Measurements from ENCODE around the gene MAP2K5.

MAP2K5 gene

DNA sequence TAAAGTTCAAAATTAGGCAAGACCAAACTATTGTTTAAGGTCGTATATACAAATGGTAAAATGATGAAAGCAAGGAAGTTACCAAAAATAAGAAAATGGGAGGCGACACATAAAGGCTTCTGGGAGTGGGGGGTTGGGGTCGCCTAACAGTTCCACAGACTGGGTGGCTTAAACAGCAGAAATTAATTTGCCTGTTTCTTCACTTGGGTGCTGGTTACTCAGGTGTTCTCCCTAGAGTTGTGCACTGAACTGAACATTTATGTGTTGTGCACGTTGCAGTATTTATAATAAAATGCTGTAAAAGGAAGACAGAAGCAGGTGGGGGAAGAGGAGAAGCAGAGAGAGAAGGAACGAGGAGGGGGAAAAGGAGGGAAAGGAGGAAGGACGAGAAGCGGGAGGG lies 307.8 kb downstream of the MAP2K5 start:
- ChIA-PET POLR2A (ENCODE audit: low non-redundant PET) (no interaction called here), CTCF (interaction anchor here (0.7 to 1.0 kb wide), 2 partner anchors 12 to 13 kb away, joined by 3 read pairs; no protein-coding TSS in a partner anchor)
- DNase-seq (ENCODE audit: low spot score), result no peak
- no peak overlapping the region for H3K27ac ChIP-seq
- TF ChIP-seq, protein P1, sequence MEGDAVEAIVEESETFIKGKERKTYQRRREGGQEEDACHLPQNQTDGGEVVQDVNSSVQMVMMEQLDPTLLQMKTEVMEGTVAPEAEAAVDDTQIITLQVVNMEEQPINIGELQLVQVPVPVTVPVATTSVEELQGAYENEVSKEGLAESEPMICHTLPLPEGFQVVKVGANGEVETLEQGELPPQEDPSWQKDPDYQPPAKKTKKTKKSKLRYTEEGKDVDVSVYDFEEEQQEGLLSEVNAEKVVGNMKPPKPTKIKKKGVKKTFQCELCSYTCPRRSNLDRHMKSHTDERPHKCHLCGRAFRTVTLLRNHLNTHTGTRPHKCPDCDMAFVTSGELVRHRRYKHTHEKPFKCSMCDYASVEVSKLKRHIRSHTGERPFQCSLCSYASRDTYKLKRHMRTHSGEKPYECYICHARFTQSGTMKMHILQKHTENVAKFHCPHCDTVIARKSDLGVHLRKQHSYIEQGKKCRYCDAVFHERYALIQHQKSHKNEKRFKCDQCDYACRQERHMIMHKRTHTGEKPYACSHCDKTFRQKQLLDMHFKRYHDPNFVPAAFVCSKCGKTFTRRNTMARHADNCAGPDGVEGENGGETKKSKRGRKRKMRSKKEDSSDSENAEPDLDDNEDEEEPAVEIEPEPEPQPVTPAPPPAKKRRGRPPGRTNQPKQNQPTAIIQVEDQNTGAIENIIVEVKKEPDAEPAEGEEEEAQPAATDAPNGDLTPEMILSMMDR (conservative IDR thresholded peaks at IDR 0.05; ENCODE audit: low read depth), result no peak

DNA sequence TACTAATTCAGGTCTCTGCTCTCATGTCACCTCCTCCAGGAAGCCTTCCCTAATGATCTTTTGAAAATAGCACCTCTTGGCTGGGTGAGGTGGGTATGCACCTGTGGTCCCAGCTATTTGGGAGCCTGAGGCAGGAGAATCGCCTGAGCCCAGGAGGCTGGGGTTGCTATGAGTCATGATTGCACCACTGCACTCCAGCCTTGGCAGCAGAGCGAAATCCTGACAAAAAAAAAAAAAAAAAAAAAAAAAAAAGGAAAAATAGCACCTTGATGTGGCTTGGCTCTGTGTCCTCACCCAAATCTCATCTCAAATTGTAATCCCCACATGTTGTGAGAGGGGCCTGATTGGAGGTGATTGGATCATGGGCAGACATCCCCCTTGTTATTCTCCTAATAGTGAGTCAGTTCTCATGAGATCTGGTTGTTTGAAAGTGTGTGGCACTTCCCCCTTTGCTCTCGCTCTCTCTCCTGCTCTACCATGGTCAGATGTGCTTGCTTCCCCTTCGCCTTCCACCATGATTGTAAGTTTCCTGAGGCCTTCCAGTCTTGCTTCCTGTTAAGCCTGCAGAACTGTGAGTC lies 308.6 kb downstream of the MAP2K5 start:
- TF ChIP-seq, protein P1 (conservative IDR thresholded peaks at IDR 0.05; ENCODE audit: low read depth), result no peak
- peak; percentile 50 for DNase-seq (ENCODE audit: low spot score)
- CTCF ChIA-PET, result interaction anchor here (0.7 to 1.0 kb wide), 3 partner anchors 12 to 418 kb away, joined by 3 read pairs; no protein-coding TSS in a partner anchor
- POLR2A ChIA-PET (ENCODE audit: low non-redundant PET), result no interaction called here
- H3K27ac ChIP-seq, result peak overlapping the region; percentile 36

DNA sequence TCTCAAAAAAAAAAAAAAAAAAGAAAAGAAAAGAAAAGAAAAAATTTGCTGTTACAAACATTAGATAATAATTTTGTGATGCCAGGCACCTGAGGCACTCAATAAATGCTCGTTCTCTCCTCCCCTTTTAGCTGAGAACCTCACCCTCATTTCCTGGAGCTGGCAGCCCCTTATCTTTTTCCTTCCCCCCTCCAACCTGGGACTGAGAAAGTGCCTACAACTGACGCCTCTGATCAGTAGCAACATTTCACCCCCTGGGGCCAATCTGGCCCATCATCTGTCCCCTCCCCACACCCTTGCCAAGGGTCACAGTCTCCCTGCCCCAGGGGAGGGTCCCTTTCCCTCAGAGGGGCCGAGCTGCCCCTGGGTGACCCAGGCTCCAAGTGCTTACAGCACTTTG lies 309.9 kb downstream of the MAP2K5 start:
- TF ChIP-seq, protein P1 (conservative IDR thresholded peaks at IDR 0.05; ENCODE audit: low read depth), result no peak
- no peak for DNase-seq (ENCODE audit: low spot score)
- ChIA-PET POLR2A (ENCODE audit: low non-redundant PET) (no interaction called here), CTCF (no interaction called here)
- H3K27ac ChIP-seq, result no peak overlapping the region

DNA sequence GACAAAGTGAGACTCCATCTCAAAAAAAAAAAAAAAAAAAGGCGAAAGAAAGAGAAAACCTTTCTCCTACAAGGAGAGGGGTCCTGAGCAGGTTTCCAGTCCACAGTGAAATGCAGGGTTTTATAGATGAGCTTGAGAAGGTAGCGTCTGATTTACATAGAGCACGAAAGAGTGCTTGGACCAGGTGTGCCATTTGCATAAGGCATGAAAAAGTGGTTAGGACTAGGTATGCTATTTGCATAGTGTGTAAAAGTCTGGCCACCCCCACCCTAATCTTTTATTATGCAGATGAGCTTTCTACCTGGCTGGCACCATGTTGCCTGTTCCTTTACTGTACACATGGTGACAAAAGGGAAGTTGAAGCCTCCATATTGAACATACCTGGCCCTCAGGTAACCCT lies 311.0 kb downstream of the MAP2K5 start:
- TF ChIP-seq, protein P1 (conservative IDR thresholded peaks at IDR 0.05; ENCODE audit: low read depth), result no peak
- ChIA-PET POLR2A (ENCODE audit: low non-redundant PET) (no interaction called here), CTCF (interaction anchor here (0.6 kb wide), 1 partner anchor 296 kb away, joined by 3 read pairs; no protein-coding TSS in a partner anchor)
- H3K27ac ChIP-seq, result no peak overlapping the region
- DNase-seq (ENCODE audit: low spot score), result no peak

DNA sequence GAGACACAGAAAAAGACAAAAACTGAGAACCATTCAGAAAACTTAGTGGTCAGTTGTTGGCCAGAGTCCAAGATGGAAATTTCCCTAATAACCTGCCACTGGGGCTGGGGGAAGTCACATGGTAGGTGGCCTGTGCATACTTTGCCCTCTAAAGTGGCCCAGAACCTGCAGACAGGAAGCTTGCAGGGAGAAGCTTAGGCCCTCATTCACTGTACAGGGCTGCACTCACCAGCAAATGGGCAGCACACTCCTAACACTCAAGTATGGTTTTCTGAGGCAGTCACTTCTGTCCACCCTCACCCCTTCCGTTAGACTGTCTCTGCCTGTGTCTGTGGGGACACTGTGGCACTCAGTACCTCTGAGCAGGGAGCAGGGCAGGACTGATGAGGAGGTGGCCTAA lies 311.9 kb downstream of the MAP2K5 start:
- no peak overlapping the region for H3K27ac ChIP-seq
- no peak for DNase-seq (ENCODE audit: low spot score)
- ChIA-PET CTCF (interaction anchor here (0.6 kb wide), 1 partner anchor 297 kb away, joined by 3 read pairs; no protein-coding TSS in a partner anchor), POLR2A (ENCODE audit: low non-redundant PET) (no interaction called here)
- TF ChIP-seq, protein P1 (conservative IDR thresholded peaks at IDR 0.05; ENCODE audit: low read depth), result no peak

DNA sequence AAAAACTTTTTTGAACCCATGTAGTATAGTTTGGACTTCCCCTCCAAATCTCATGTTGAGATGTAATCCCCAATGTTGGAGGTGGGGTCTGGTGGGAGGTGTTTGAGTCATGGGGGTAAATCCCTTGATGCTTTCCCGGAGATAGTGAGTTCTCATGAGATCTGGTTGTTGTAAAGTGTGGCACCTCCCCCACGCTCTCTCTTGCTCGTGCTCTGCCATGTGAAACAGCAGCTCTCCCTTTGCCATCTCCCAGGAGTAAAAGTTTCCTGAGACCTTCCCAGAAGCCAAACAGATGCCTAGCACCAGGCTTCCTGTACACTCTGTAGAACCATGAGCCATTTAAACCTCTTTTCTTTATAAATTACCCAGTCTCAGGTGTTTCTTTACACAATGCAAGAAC lies 313.3 kb downstream of the MAP2K5 start:
- TF ChIP-seq, protein P1 (conservative IDR thresholded peaks at IDR 0.05; ENCODE audit: low read depth), result no peak
- no peak overlapping the region for H3K27ac ChIP-seq
- POLR2A ChIA-PET (ENCODE audit: low non-redundant PET), result no interaction called here
- no peak for DNase-seq (ENCODE audit: low spot score)
- CTCF ChIA-PET, result interaction anchor here (0.6 kb wide), 1 partner anchor 556 kb away, joined by 4 read pairs; no protein-coding TSS in a partner anchor

Measured in RWPE1 (cell line).